Memory B cell (primary cell): Measurements from ENCODE around the gene PDZK1IP1.

Experiments used
- ATAC-seq: fragments of 150-1000 bp; cut with Tn5 transposase; 2 replicates; pipeline ENCODE4 v1.10.0; 2021; ENCODE audit warnings: low read depth, mild to moderate bottlenecking, moderate library complexity
- DNase-seq, 2 donors: peaks; one replicate each; pipeline ENCODE4 v3.0.0; 2022; ENCODE audit warnings: low spot score in 2 of 2
- H3K27ac Mint-ChIP-seq: one replicate; pipeline ENCODE4 v1.8.0; 2022; ENCODE audit warnings: mild to moderate bottlenecking, moderate library complexity, mixed read lengths
- H3K27me3 Mint-ChIP-seq: one replicate; pipeline ENCODE4 v1.8.0; 2022; ENCODE audit warnings: mixed read lengths
- H3K36me3 Mint-ChIP-seq: one replicate; pipeline ENCODE4 v1.8.0; 2022; ENCODE audit warnings: mild to moderate bottlenecking, mixed read lengths
- H3K4me1 Mint-ChIP-seq: one replicate; pipeline ENCODE4 v1.8.0; 2022; ENCODE audit warnings: mixed read lengths
- H3K4me3 Mint-ChIP-seq: one replicate; pipeline ENCODE4 v1.8.0; 2022; ENCODE audit warnings: mild to moderate bottlenecking, moderate library complexity, mixed read lengths
- H3K9me3 Mint-ChIP-seq: one replicate; pipeline ENCODE4 v1.8.0; 2022; ENCODE audit warnings: mixed read lengths

PDZK1IP1 gene

DNA sequence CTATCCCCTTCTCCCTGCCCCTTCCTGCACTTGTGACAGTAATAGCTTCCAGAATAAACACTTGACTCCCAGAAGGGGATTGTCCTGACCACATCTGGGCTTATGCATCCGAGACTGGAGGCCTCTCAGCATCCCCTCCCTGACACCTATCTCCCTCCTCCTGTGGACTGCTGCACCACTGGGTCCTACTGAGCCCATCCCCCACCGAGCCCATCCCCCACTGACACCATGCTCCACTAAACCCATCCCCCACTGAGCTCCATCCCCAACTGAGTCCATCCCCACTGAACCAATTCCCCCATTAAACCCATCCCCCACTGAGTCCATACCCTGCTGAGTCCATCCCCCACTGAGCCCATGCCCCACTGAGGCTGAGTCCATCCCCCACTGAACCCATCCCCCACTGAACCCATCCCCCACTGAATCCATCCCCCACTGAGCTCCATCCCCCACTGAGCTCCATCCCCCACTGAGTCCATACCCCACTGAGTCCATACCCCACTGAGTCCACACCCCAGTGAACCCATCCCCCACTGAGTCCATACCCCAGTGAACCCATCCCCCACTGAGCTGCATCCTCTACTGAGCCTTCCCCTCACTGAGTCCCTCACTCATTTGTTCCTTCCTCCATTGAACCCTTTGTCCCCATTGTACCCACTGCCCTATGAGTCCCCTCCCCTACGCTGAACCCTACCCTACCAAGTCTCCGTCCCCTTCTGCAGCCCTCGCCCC lies 5.6 kb downstream of the PDZK1IP1 start:
- Mint-ChIP-seq H3K27ac (no peak overlapping the region), H3K9me3 (no peaks in the 10 kb centered on the region), H3K4me1 (peaks cover 4% of the 10 kb centered on the region), H3K27me3 (peaks cover 23% of the 10 kb centered on the region), H3K36me3 (no peaks in the 10 kb centered on the region), H3K4me3 (no peak overlapping the region)
- DNase-seq (no peak), ATAC-seq (no peak)

DNA sequence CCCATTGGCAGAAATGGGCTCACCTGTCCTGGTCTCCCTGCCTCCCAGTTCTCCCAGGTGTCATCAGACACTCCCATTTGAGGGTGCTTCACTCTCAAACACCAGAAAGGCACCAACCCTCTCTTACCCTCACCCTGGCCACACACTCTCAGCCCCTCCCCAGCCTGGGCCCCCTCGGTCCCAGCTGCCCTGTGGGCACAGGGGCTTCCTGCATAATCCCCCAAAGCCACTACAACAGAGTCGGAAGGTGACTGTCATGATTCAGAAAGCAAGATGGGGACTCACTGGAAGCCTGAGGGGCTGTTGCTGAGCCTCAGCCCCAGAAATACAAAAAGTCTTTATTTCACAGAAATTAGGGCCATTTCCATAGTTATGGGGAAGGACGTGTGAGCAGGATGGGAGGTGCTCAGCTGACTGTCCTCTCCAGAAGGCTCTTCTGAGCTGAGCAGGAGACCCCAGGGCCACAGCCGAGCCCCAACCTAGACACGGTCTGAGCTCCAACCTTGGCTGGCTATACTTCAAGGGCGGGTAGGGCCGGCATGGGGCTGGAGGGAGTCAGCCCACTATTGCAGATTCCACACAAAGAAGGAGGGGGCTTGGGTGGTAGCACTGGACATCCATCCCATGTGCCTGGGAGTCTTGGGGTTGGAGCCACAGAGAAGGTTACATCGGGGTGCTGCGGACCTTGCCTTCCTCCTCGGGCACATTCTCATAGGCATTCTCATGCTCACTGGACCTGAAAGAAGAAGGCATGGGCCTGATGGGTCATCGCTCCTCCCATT lies 6.3 kb downstream of the PDZK1IP1 start:
- Mint-ChIP-seq H3K36me3 (no peaks in the 10 kb centered on the region), H3K4me1 (peaks cover 8% of the 10 kb centered on the region), H3K4me3 (no peak overlapping the region), H3K27me3 (peaks cover 29% of the 10 kb centered on the region), H3K9me3 (no peaks in the 10 kb centered on the region), H3K27ac (no peak overlapping the region)
- DNase-seq = no peak
- ATAC-seq = no peak

DNA sequence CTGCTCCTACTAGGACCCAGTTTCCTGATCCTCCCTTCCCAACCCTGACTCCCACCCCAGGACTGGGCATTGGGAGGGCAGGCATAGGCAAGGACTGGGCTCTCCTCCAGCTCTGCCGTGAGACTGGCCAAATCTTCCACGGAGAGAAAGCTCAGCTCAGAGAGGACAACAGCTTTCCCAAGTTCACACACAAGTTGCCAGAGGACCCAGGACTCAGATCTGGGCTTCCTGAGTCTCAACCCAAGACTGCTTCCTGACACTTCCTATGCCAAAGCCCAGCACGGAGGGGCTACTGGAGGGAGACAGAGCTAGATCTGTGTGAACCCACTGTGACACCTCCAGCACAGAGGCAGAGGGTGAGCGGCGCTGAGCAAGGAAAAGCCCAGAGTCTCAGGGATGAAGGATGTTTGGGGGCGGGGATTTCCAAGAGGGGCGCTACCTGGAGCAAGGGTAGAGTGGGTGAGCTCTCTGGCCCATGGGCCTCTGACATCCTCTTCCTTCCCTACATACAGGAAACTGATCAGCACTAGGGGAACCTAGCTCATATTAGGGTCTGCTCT lies 7.1 kb downstream of the PDZK1IP1 start:
- H3K27ac Mint-ChIP-seq = no peak overlapping the region
- no peak overlapping the region for H3K4me3 Mint-ChIP-seq
- peaks cover 8% of the 10 kb centered on the region for H3K4me1 Mint-ChIP-seq
- ATAC-seq (no peak), DNase-seq (no peak)
- H3K36me3 Mint-ChIP-seq = no peaks in the 10 kb centered on the region
- H3K27me3 Mint-ChIP-seq = peaks cover 30% of the 10 kb centered on the region
- H3K9me3 Mint-ChIP-seq = no peaks in the 10 kb centered on the region

- no peak overlapping the region for H3K4me3 Mint-ChIP-seq
- no peak overlapping the region for H3K27ac Mint-ChIP-seq
- DNase-seq = no peak
- H3K36me3 Mint-ChIP-seq = no peaks in the 10 kb centered on the region
- H3K9me3 Mint-ChIP-seq = no peaks in the 10 kb centered on the region
- peaks cover 8% of the 10 kb centered on the region for H3K4me1 Mint-ChIP-seq
- ATAC-seq = no peak
- H3K27me3 Mint-ChIP-seq = peaks cover 30% of the 10 kb centered on the region
Observed at GRCh38 chr1:47181955-47182675, 7.7 kb downstream of the PDZK1IP1 start.

DNA sequence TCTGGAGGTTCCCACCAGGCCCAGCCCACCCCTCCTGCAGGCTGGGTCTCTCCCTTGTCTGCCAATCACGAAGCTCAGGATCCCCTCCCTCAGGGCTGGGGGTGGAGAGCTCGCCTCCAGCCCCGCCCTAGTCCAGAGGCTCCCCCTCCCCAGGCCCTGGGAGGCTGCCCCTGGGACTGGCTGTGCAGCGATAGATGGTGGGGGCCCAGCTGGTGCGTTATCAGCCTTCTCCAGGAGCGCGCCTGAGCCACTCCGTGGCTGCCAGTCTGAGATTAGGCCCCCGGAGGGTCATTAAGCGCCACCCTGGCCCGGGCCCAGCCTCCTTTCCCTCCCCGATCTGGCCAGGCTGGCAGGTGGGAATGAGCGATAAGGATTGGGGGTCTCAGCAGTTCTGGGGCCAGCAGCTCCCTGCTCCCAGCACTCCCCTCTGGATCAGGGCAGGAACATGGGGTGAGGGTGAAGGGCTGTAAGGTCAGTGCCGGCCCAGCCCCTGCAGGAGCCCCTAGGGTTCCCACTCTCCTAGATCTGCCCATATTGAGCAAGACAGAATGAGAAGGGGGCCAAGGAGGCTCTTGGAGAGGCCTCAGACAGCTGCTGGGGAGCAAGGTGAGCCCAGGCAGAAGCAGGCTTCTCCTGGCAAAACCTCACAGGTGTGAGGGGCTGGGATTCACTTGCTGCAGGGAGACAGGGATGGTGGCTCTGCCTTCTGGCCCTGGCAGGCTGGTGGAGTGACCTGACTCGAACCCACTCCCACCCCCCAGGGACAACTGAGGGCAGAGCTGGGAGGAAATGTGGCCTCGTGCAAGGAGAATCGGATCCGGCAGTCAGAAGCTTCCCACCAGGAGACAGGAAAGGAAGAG lies 8.5 kb downstream of the PDZK1IP1 start:
- H3K27me3 Mint-ChIP-seq = peaks cover 28% of the 10 kb centered on the region
- H3K36me3 Mint-ChIP-seq = no peaks in the 10 kb centered on the region
- no peak overlapping the region for H3K4me3 Mint-ChIP-seq
- H3K4me1 Mint-ChIP-seq = peaks cover 8% of the 10 kb centered on the region
- H3K9me3 Mint-ChIP-seq = no peaks in the 10 kb centered on the region
- no peak overlapping the region for H3K27ac Mint-ChIP-seq
- DNase-seq (no peak), ATAC-seq (no peak)

- peaks cover 8% of the 10 kb centered on the region for H3K4me1 Mint-ChIP-seq
- H3K27me3 Mint-ChIP-seq = peaks cover 26% of the 10 kb centered on the region
- H3K27ac Mint-ChIP-seq = no peak overlapping the region
- H3K9me3 Mint-ChIP-seq = no peaks in the 10 kb centered on the region
- no peak overlapping the region for H3K4me3 Mint-ChIP-seq
- no peaks in the 10 kb centered on the region for H3K36me3 Mint-ChIP-seq
- ATAC-seq = no peak
- no peak for DNase-seq
Observed at GRCh38 chr1:47180603-47181094, 9.2 kb downstream of the PDZK1IP1 start.

DNA sequence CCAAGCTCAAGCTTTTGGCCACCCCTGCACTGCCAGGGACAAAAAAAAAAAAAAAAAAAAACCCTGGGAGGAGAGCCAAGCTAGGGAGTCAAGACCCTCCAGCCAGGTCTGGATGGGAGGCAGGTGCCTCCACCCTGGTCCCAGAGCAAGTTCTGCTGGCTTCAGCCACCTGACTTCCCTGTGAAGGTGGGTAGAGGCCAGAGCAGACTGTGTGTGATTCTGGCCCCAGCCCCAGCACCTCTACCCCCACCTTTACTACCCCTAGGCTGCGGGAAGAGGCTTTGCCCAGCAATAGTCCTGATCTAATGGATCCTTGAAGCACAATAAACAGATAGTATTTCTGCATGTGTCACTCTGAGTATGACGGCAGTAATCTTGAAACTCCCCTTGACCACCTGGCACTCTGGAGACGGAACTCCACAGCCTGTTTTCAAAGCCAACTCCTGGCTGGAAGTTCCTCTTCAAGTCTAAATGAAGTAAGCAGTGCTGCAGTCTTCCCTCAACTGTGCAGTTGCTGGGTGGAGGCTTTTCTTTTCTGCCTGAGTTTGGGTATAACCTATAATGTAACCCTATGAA lies 9.8 kb downstream of the PDZK1IP1 start:
- H3K36me3 Mint-ChIP-seq = no peaks in the 10 kb centered on the region
- no peak for ATAC-seq
- H3K27ac Mint-ChIP-seq = no peak overlapping the region
- H3K4me3 Mint-ChIP-seq = no peak overlapping the region
- H3K27me3 Mint-ChIP-seq = peaks cover 21% of the 10 kb centered on the region
- H3K4me1 Mint-ChIP-seq = peaks cover 11% of the 10 kb centered on the region
- H3K9me3 Mint-ChIP-seq = no peaks in the 10 kb centered on the region
- no peak for DNase-seq

DNA sequence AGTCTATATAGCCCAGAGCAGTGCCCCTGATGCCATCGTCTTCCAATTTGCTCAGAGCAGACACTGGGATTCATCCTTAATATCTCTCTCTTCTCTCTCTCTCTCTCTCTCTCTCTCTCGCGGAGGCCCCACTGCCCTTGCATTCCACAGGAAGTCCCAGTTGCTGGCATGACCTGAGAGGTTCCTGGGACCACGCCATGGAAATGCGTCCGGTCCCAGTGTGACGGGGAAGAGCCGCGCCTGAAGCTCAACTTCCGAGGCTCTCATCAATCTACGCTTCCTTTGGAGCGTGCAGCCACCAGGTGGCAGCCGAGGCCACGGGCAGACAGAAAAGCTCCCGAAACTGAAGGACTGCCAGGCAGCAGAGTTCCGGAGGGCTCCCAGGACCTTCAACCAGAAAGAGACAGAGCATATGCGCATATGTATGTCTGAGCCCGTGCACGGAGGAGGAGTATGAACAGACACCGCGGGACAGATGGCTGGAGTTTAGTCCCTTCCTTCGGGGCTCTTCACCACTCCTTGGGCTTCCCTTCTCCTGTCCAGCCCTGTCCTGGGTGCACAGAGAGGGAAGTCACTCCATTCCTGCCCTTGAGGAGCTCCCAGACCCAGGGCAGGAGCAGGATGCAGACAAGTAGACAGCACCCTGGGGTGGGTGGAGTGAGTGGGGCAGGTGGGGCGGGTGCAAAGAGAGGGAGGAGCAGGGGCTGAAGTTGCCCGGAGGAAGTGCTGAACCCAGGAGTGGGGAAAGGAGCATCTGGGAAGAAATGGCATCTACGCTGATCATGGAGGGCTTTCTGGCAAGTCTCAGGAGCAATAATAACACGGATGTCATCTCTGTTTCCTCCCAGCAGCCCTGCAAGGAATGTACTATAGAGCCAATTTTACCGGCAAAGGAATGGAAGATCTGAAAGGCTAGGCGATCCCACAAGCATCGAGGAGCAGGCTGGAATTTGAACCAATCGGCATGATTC lies 10.5 kb downstream of the PDZK1IP1 start:
- Mint-ChIP-seq H3K4me3 (peak overlapping the region; percentile 89), H3K27ac (peak overlapping the region; percentile 13), H3K36me3 (no peaks in the 10 kb centered on the region), H3K9me3 (no peaks in the 10 kb centered on the region), H3K27me3 (peaks cover 15% of the 10 kb centered on the region), H3K4me1 (peaks cover 12% of the 10 kb centered on the region)
- DNase-seq (peak; percentile 42 to 59), ATAC-seq (peak; percentile 60)

DNA sequence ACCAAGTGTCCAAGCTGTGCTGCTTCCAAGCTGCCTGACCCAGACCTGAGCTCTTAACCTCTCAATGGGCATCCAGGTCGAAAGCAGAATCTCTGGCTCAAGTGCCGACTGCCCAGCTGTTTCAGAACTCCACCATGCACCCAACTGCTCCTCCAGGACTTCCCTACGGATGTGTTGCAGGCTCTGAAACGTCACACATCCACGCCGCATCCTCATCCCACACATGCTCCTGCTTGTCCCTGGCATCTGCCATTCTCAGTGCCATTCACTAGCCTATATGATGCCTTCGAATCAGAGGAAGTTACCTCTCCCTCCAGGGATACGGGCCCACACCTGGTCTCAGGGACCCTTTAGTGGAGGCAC lies 11.2 kb downstream of the PDZK1IP1 start:
- peaks cover 15% of the 10 kb centered on the region for H3K27me3 Mint-ChIP-seq
- ATAC-seq = no peak
- H3K36me3 Mint-ChIP-seq = no peaks in the 10 kb centered on the region
- H3K9me3 Mint-ChIP-seq = no peaks in the 10 kb centered on the region
- H3K4me1 Mint-ChIP-seq = peaks cover 12% of the 10 kb centered on the region
- no peak overlapping the region for H3K4me3 Mint-ChIP-seq
- no peak for DNase-seq
- no peak overlapping the region for H3K27ac Mint-ChIP-seq

DNA sequence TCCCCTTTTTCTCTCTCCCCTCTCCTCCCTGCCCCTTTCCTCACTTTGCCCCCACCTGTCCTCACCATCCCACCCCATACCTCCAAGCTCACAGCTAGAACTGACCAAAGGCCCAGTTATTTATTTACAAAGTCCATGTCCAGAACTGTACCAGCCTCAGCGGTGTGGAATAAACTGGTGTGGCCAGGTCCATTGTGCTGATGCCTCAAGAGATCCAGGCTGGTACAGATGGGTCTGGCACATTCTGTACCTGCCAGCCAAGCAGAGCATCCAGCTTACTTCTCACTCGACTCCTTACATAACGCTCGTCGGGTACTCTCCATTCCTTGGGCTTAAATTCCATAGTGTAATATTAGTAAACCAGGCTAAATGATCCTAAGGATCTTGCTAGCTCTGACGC lies 11.8 kb downstream of the PDZK1IP1 start:
- Mint-ChIP-seq H3K4me3 (no peak overlapping the region), H3K27me3 (peaks cover 15% of the 10 kb centered on the region), H3K27ac (no peak overlapping the region), H3K36me3 (no peaks in the 10 kb centered on the region), H3K9me3 (no peaks in the 10 kb centered on the region), H3K4me1 (peaks cover 12% of the 10 kb centered on the region)
- DNase-seq (no peak), ATAC-seq (no peak)

GRCh38 chr1:47175227-47175934 lies 14.5 kb downstream of the PDZK1IP1 start:
- Mint-ChIP-seq H3K27ac (no peak overlapping the region), H3K4me3 (no peak overlapping the region), H3K9me3 (no peaks in the 10 kb centered on the region), H3K27me3 (peaks cover 14% of the 10 kb centered on the region), H3K4me1 (peaks cover 12% of the 10 kb centered on the region), H3K36me3 (no peaks in the 10 kb centered on the region)
- ATAC-seq (peak; percentile 43), DNase-seq (peak; percentile 20 to 38)

DNA sequence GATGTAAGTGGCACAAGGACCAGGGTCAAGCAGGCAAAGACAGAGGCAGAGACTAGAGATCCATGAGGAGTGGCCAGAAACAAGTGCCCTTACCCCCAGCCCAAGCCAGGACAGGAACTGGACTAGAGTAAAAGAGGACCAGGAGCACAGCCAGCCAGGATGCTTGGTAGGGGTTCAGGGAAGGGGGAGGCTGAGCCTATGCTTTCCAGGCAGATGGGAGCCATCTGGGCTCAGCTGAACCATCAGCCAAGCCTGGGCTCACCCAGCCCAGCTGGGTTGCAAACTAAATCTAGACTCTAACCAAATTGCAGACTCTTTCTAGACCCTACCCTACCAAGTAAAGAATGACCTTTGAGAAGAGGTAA lies 15.2 kb downstream of the PDZK1IP1 start:
- no peaks in the 10 kb centered on the region for H3K9me3 Mint-ChIP-seq
- H3K27me3 Mint-ChIP-seq = peaks cover 13% of the 10 kb centered on the region
- H3K36me3 Mint-ChIP-seq = no peaks in the 10 kb centered on the region
- no peak for DNase-seq
- H3K27ac Mint-ChIP-seq = no peak overlapping the region
- H3K4me3 Mint-ChIP-seq = no peak overlapping the region
- ATAC-seq = no peak
- peaks cover 11% of the 10 kb centered on the region for H3K4me1 Mint-ChIP-seq
